K562 (cell line): Measurements from ENCODE around the gene DGCR6L. TPM values are rescaled to one million over a fixed set of nuclear protein-coding genes. Genes with fewer than 3 reads are reported as not detected.
"Not testable (repeated sequence)": the region's sequence is repeated elsewhere in the genome, so short reads cannot be mapped to it uniquely, and the experiment has no call there.

Experiments used
- ATAC-seq: fragments of 200-7000 bp; cut with Tn5 transposase; 3 replicates; pipeline ENCODE4 v1.9.1; 2020; ENCODE audit warnings: moderate library complexity
- BruUV-seq: library from RNA; stranded (reverse); fragments of 400-500 nt; replicated peaks from 2 replicates; lab custom pipeline; 2021; lab: Mats Ljungman, UMichigan
- CTCF ChIA-PET: fragments of 300-600 bp; formaldehyde crosslinking; extraction: SDS; loops from one replicate; lab custom pipeline; 2021; ENCODE audit warnings: low intra/inter-chr PET ratio; lab: Yijun Ruan, JAX
- POLR2A ChIA-PET: fragments of 300-600, 350-650 bp; sonication (Branson Sonifier 250); formaldehyde crosslinking; extraction: SDS; loops from one replicate; lab custom pipeline; 2021; ENCODE audit warnings: antibody characterized with exemption, inconsistent platforms; lab: Yijun Ruan, JAX
- DNase-seq, 4 experiments: peaks; one replicate each; pipeline versions ENCODE4 v3.0.0 to v3.0.0-alpha.2; 2011 to 2018; ENCODE audit warnings: low spot score in 3 of 4, mixed read lengths in 3 of 4; ENCODE audit errors: extremely low read depth in 1 of 4
- FAIRE-seq: peaks from 2 replicates; lab custom pipeline; 2011; peaks lifted over from hg19 to GRCh38; lab: Jason Lieb, UNC
- H2AFZ ChIP-seq: 2 replicates; pipeline ENCODE4 v1.6.0; 2011; ENCODE audit warnings: low read depth, low read length, control low read depth, inconsistent platforms
- H3K27ac ChIP-seq: fragments of 200-600 bp; 3 replicates; pipeline ENCODE4 v1.8.0; 2011; ENCODE audit warnings: low read depth, mild to moderate bottlenecking, control low read depth, inconsistent platforms, low read length, moderate library complexity, mixed read lengths; ENCODE audit errors: extremely low read depth
- H3K27me3 ChIP-seq, 2 experiments: fragments of 300-600 bp in 1 of 2; 2 replicates in 1 of 2; 3 replicates in 1 of 2; pipeline versions ENCODE4 v1.6.0 to v1.8.0; 2011; ENCODE audit warnings: inconsistent platforms in 2 of 2, low read length in 2 of 2, mild to moderate bottlenecking in 1 of 2, mixed read lengths in 1 of 2, moderate library complexity in 1 of 2; ENCODE audit not compliant: control insufficient read depth in 2 of 2, insufficient read depth in 2 of 2
- H3K36me3 ChIP-seq: fragments of 300-600 bp; 3 replicates; pipeline ENCODE4 v1.8.0; 2011; ENCODE audit warnings: mild to moderate bottlenecking, low read length, inconsistent platforms; ENCODE audit not compliant: control insufficient read depth, insufficient read depth
- H3K4me1 ChIP-seq, 2 experiments: fragments of 200-600 bp in 1 of 2; replicated peaks in 1 of 2; 2 replicates in 1 of 2; 3 replicates in 1 of 2; pipeline versions ENCODE4 v1.5.1 to v1.8.0; 2011; ENCODE audit warnings: inconsistent platforms in 2 of 2, low read length in 2 of 2, mild to moderate bottlenecking in 1 of 2, mixed read lengths in 1 of 2, moderate library complexity in 1 of 2; ENCODE audit not compliant: control insufficient read depth in 2 of 2, insufficient read depth in 2 of 2
- H3K4me2 ChIP-seq: 2 replicates; pipeline ENCODE4 v1.6.1; 2011; ENCODE audit warnings: low read length, control low read depth, inconsistent platforms, mixed read lengths; ENCODE audit not compliant: insufficient read depth
- H3K4me3 ChIP-seq: fragments of 200-600 bp; sonication (generic), shearing (Covaris generic); 2 replicates; pipeline ENCODE4 v1.5.1; 2016; ENCODE audit warnings: control low read depth, inconsistent platforms
- H3K79me2 ChIP-seq: fragments of 200-600 bp; 3 replicates; pipeline ENCODE4 v1.8.0; 2011; ENCODE audit warnings: low read length, inconsistent platforms; ENCODE audit not compliant: control insufficient read depth, insufficient read depth
- H3K9ac ChIP-seq, 2 experiments: 2 replicates each; pipeline versions ENCODE4 v1.6.0 to v1.6.1; 2011; ENCODE audit warnings: low read depth in 2 of 2, low read length in 2 of 2, control low read depth in 1 of 2, inconsistent platforms in 1 of 2, mild to moderate bottlenecking in 1 of 2, mixed read lengths in 1 of 2; ENCODE audit not compliant: insufficient read depth in 1 of 2
- H3K9me1 ChIP-seq: one replicate; pipeline ENCODE4 v1.6.0; 2011; ENCODE audit warnings: inconsistent platforms, mild to moderate bottlenecking, low read length, moderate library complexity; ENCODE audit not compliant: control insufficient read depth, insufficient read depth
- H3K9me3 ChIP-seq: replicated peaks from 2 replicates; pipeline ENCODE4 v1.5.1; 2011; ENCODE audit warnings: low read depth, low read length, inconsistent platforms; ENCODE audit not compliant: control insufficient read depth, insufficient read depth
- H4K20me1 ChIP-seq: replicated peaks from 2 replicates; pipeline ENCODE4 v1.6.1; 2011; ENCODE audit warnings: low read length, inconsistent platforms, mixed read lengths; ENCODE audit not compliant: control insufficient read depth, insufficient read depth
- CEBPZ ChIP-seq: fragments of 150-350 bp; IDR thresholded peaks from 2 replicates; pipeline ENCODE4 v1.6.1; 2014; ENCODE audit warnings: low read depth, mild to moderate bottlenecking, low read length, borderline replicate concordance
- CHD4 ChIP-seq: fragments of 200-600 bp; sonication (generic); IDR thresholded peaks from 3 replicates; pipeline ENCODE4 v1.6.1; 2012; ENCODE audit warnings: low read depth, mild to moderate bottlenecking, mixed read lengths, low read length, inconsistent platforms; ENCODE audit not compliant: insufficient read depth, insufficient replicate concordance, poor library complexity, severe bottlenecking
- DEAF1 ChIP-seq: fragments of 450-650 bp; formaldehyde crosslinking; IDR thresholded peaks from 2 replicates; pipeline ENCODE4 v1.4.0; 2020; ENCODE audit warnings: mild to moderate bottlenecking, moderate library complexity
- POLR3G ChIP-seq: IDR thresholded peaks from 2 replicates; pipeline ENCODE4 v1.6.1; 2011; ENCODE audit not compliant: insufficient read length, insufficient replicate concordance; ENCODE audit errors: extremely low read depth
- STAT5B ChIP-seq: fragments of 250-450 bp; sonication (Bioruptor Pico); IDR thresholded peaks from 2 replicates; pipeline ENCODE4 v1.8.0; 2021; ENCODE audit warnings: mild to moderate bottlenecking, inconsistent platforms
- TFE3 ChIP-seq: fragments of 450-650 bp; formaldehyde crosslinking; IDR thresholded peaks from 2 replicates; pipeline ENCODE4 v1.4.0; 2020; ENCODE audit warnings: mild to moderate bottlenecking, mixed read lengths
- USF2 ChIP-seq: sonication (generic); formaldehyde crosslinking; IDR thresholded peaks from 2 replicates; pipeline ENCODE4 v1.5.0; 2020; ENCODE audit warnings: missing genetic modification reagents
- ZNF224 ChIP-seq: sonication (generic); formaldehyde crosslinking; IDR thresholded peaks from 2 replicates; pipeline ENCODE4 v1.8.0; 2022; ENCODE audit warnings: mild to moderate bottlenecking, missing genetic modification reagents
- WGBS: fragments of 100-300 bp; shearing (Covaris generic); methylation state at CpG from one replicate; pipeline ENCODE4 v1.1.6; 2016; ENCODE audit warnings: low coverage, mixed read lengths; ENCODE audit not compliant: insufficient coverage; ENCODE audit errors: missing lambda C conversion rate; 5-methylcytosine and 5-hydroxymethylcytosine counted together
- in situ Hi-C: fragments of 300-500 bp; cut with MboI; formaldehyde crosslinking; loops from 4 replicates; pipeline ENCODE4 v1.15.0; 2018; ENCODE audit warnings: inconsistent platforms, mixed read lengths
- intact Hi-C: fragments of 100-400 bp; cut with micrococcal nuclease; formaldehyde crosslinking; loops from 2 replicates; pipeline ENCODE4 v1.14.2; 2022
- polyA plus RNA-seq, 8 experiments: library from polyadenylated mRNA; depleted of rRNA in 4 of 8; stranded (reverse) in 5 of 8; unstranded in 3 of 8; fragments of >200 nt; fragmentation: Nextera tagmentation in 2 of 8; fragmentation: Illumina TruSeq in 1 of 8; extraction: Ambion mirVana in 2 of 8; extraction: Trizol in 1 of 8; gene quantifications; 2 replicates each; pipeline versions ENCODE4 v1.2.1 to v1.2.3, GENCODE V29; 2011 to 2014; ENCODE audit warnings: inconsistent platforms in 1 of 8, missing spikeins in 1 of 8
- total RNA-seq, 7 experiments: library from RNA; depleted of rRNA in 6 of 7; stranded (reverse); fragments of >200 nt in 6 of 7; fragmentation: Illumina TruSeq in 2 of 7; extraction: Trizol in 2 of 7; gene quantifications; 2 replicates each; pipeline versions ENCODE4 v1.2.1 to v1.2.3, GENCODE V29; 2011 to 2021; ENCODE audit warnings: low replicate concordance in 1 of 7

Gene DGCR6L
- total and polyA plus RNA-seq, 9 of the 15 experiments (the other 6 are each of a cell fraction or from before 2014, with no cell fraction given): 3.6 to 151 (median 51.0) TPM

- TF ChIP-seq CEBPZ (peak; percentile 32; the same call in 1 of the 2 replicates), POLR3G (no peak), CHD4 (peak; percentile 85)
Measured at GRCh38 chr22:20319041-20319744, 667 bp downstream of the DGCR6L start (continued).

- Histone ChIP-seq H3K4me2 (peak overlapping the region; percentile 6; the same call in 1 of the 2 replicates), H4K20me1 (peaks cover 16% of the 10 kb centered on the region), H3K79me2 (peaks cover 27% of the 10 kb centered on the region), H3K4me1 (peaks cover 29 to 67% of the 10 kb centered on the region in 2 experiments)
- H3K9me3 ChIP-seq, H3K9me1 ChIP-seq, ATAC-seq, H3K9ac ChIP-seq, intact Hi-C loops, H3K27me3 ChIP-seq, H3K36me3 ChIP-seq, H3K27ac ChIP-seq, H2AFZ ChIP-seq, H3K4me3 ChIP-seq: not testable (repeated sequence)
- ChIA-PET POLR2A (interaction anchor here (0.6 to 1.4 kb wide), 6 partner anchors 10 to 404 kb away, joined by 3 to 7 read pairs (median 3); no protein-coding TSS in a partner anchor), CTCF (interaction anchor here (0.6 to 1.3 kb wide), 2 partner anchors 33 to 109 kb away, joined by 3 to 5 read pairs; no protein-coding TSS in a partner anchor)
- in situ Hi-C loops: loop anchor here (25.0 kb wide), 1 partner anchor 1906 kb away; no protein-coding TSS in a partner anchor
- FAIRE-seq: peak; percentile 70
- 53% methylated on average over 6 of the region's 6 CpGs for WGBS
- peak in 1 of 4 experiments; percentile 40 for DNase-seq
- BruUV-seq: TSS peak; percentile 52
- TF ChIP-seq ZNF224 (0 out of 2 replicates have a peak, but pooled peaks have one; percentile 15), STAT5B (CRISPR knock-in tag) (0 out of 2 replicates have a peak, but pooled peaks have one; percentile 1), TFE3 (CRISPR knock-in tag) (peak; percentile 85), USF2 (CRISPR knock-in tag) (peak; percentile 68), DEAF1 (CRISPR knock-in tag) (peak; percentile 15; the same call in 1 of the 2 replicates)
Measured at GRCh38 chr22:20318043-20318688, 1.7 kb downstream of the DGCR6L start.
